HCT116 (cell line): Measurements from ENCODE around the gene HUNK. TPM values are rescaled to one million over a fixed set of nuclear protein-coding genes. Genes with fewer than 3 reads are reported as not detected.

ENCODE experiments used
- ATAC-seq: fragments of 200-7000 bp; cut with Tn5 transposase; 2 replicates; pipeline ENCODE4 v1.9.1; 2020; ENCODE audit warnings: mild to moderate bottlenecking, moderate library complexity
- BruUV-seq: library from RNA; stranded (reverse); fragments of 400-500 nt; replicated peaks from 2 replicates; lab custom pipeline; 2021; lab: Mats Ljungman, UMichigan
- CTCF ChIA-PET: fragments of 300-600 bp; sonication (Branson Sonifier 250); formaldehyde crosslinking; loops from one replicate; lab custom pipeline; 2021; ENCODE audit warnings: antibody characterized with exemption; lab: Charles Lee
- POLR2A ChIA-PET: fragments of 300-600, 350-600 bp; sonication (Branson Sonifier 250); formaldehyde crosslinking; loops from one replicate; lab custom pipeline; 2021; ENCODE audit warnings: antibody characterized with exemption; lab: Charles Lee
- RAD21 ChIA-PET, 2 experiments: fragments of 300-600 bp; sonication (Branson Sonifier 250); formaldehyde crosslinking; loops; one replicate each; lab custom pipeline; 2023; ENCODE audit warnings: low total read pairs in 2 of 2; ENCODE audit not compliant: uncharacterized antibody in 2 of 2, unreplicated experiment in 2 of 2, low non-redundant PET in 1 of 2; lab: Charles Lee
- DNase-seq: peaks from one replicate; pipeline ENCODE4 v3.0.0-alpha.2; 2010; ENCODE audit warnings: low read depth, low spot score
- H2AFZ ChIP-seq: fragments of 200-600 bp; shearing (Covaris generic), sonication (generic); 2 replicates; pipeline ENCODE4 v1.6.1; 2017; ENCODE audit warnings: low read depth, mixed run types, mixed read lengths, antibody characterized with exemption, low read length; ENCODE audit not compliant: poor library complexity, severe bottlenecking
- H3K27ac ChIP-seq: 2 replicates; pipeline ENCODE4 v1.5.1; 2012; ENCODE audit warnings: low read depth, low read length
- H3K27me3 ChIP-seq: fragments of 200-600 bp; sonication (generic); 2 replicates; pipeline ENCODE4 v1.6.1; 2016; ENCODE audit warnings: mixed run types, low read length, mixed read lengths; ENCODE audit not compliant: insufficient read depth
- H3K36me3 ChIP-seq, 2 experiments: fragments of 200-500 bp in 1 of 2; fragments of 200-600 bp in 1 of 2; sonication (Bioruptor generic) in 1 of 2; sonication (generic) in 1 of 2; 2 replicates each; pipeline versions ENCODE4 v1.5.1 to v1.6.1; 2014 to 2016; ENCODE audit warnings: low read length in 2 of 2, inconsistent platforms in 1 of 2, mixed read lengths in 1 of 2, mixed run types in 1 of 2; ENCODE audit not compliant: insufficient read depth in 2 of 2, control insufficient read depth in 1 of 2
- H3K4me1 ChIP-seq, 2 experiments: fragments of 200-600 bp in 1 of 2; sonication (generic) in 1 of 2; 2 replicates each; pipeline versions ENCODE4 v1.5.1 to v1.6.1; 2012 to 2017; ENCODE audit warnings: low read length in 2 of 2, inconsistent platforms in 1 of 2, mild to moderate bottlenecking in 1 of 2, mixed read lengths in 1 of 2, mixed run types in 1 of 2, moderate library complexity in 1 of 2; ENCODE audit not compliant: insufficient read depth in 2 of 2, control insufficient read depth in 1 of 2
- H3K4me2 ChIP-seq: fragments of 200-600 bp; sonication (generic); 2 replicates; pipeline ENCODE4 v1.6.1; 2017; ENCODE audit warnings: mixed run types, low read length, mixed read lengths
- H3K4me3 ChIP-seq, 2 experiments: fragments of 200-600 bp in 1 of 2; sonication (generic) in 1 of 2; replicated peaks in 1 of 2; 2 replicates each; pipeline ENCODE4 v1.5.1; 2011 to 2016; ENCODE audit warnings: low read length in 2 of 2, control low read depth in 1 of 2, low read depth in 1 of 2, mild to moderate bottlenecking in 1 of 2, mixed read lengths in 1 of 2, mixed run types in 1 of 2
- H3K79me2 ChIP-seq: fragments of 200-600 bp; sonication (generic); 2 replicates; pipeline ENCODE4 v1.6.1; 2017; ENCODE audit warnings: mild to moderate bottlenecking, mixed run types, low read length, moderate library complexity, mixed read lengths; ENCODE audit not compliant: insufficient read depth
- H3K9ac ChIP-seq: fragments of 200-600 bp; sonication (generic); 2 replicates; pipeline ENCODE4 v1.6.1; 2016; ENCODE audit warnings: low read length, mixed read lengths
- H3K9me2 ChIP-seq: fragments of 200-600 bp; sonication (generic), shearing (Covaris generic); 2 replicates; pipeline ENCODE4 v1.6.1; 2017; ENCODE audit warnings: mixed run types, mild to moderate bottlenecking, moderate library complexity; ENCODE audit not compliant: insufficient read depth
- H3K9me3 ChIP-seq, 2 experiments: fragments of 200-500 bp in 1 of 2; fragments of 200-600 bp in 1 of 2; sonication (Bioruptor generic) in 1 of 2; sonication (generic) in 1 of 2; 2 replicates each; pipeline ENCODE4 v1.6.1; 2014 to 2017; ENCODE audit warnings: low read length in 2 of 2, mixed read lengths in 2 of 2, inconsistent platforms in 1 of 2, low read depth in 1 of 2, mild to moderate bottlenecking in 1 of 2, mixed run types in 1 of 2, moderate library complexity in 1 of 2; ENCODE audit not compliant: control insufficient read depth in 1 of 2, insufficient read depth in 1 of 2
- H4K20me1 ChIP-seq: fragments of 200-600 bp; sonication (generic), shearing (Covaris generic); 2 replicates; pipeline ENCODE4 v1.6.1; 2017; ENCODE audit warnings: mixed run types, mild to moderate bottlenecking, moderate library complexity; ENCODE audit not compliant: insufficient read depth
- CEBPB ChIP-seq: IDR thresholded peaks from 2 replicates; pipeline ENCODE4 v1.6.1; 2012; ENCODE audit warnings: low read depth
- ELF1 ChIP-seq: IDR thresholded peaks from 2 replicates; pipeline ENCODE4 v1.6.1; 2012; ENCODE audit warnings: low read depth, borderline replicate concordance
- EZH2 ChIP-seq: fragments of 200-600 bp; sonication (generic); IDR thresholded peaks from 2 replicates; pipeline ENCODE4 v1.6.1; 2017; ENCODE audit warnings: antibody characterized with exemption, mixed run types
- EZH2phosphoT487 ChIP-seq: fragments of 200-600 bp; IDR thresholded peaks from 2 replicates; pipeline ENCODE4 v1.6.1; 2018; ENCODE audit warnings: antibody characterized with exemption, borderline replicate concordance
- FOSL1 ChIP-seq: IDR thresholded peaks from 2 replicates; pipeline ENCODE4 v1.6.1; 2012; ENCODE audit warnings: low read depth
- JUND ChIP-seq: IDR thresholded peaks from 2 replicates; pipeline ENCODE4 v1.6.1; 2012
- POLR2A ChIP-seq: IDR thresholded peaks from 2 replicates; pipeline ENCODE4 v1.7.0; 2011; ENCODE audit warnings: borderline replicate concordance; ENCODE audit not compliant: insufficient read depth, insufficient read length; ENCODE audit errors: extremely low read depth
- RAD21 ChIP-seq: IDR thresholded peaks from 2 replicates; pipeline ENCODE4 v1.6.1; 2012; ENCODE audit warnings: low read depth, mild to moderate bottlenecking
- SIN3A ChIP-seq: IDR thresholded peaks from 2 replicates; pipeline ENCODE4 v1.6.1; 2012; ENCODE audit warnings: low read depth
- TCF7L2 ChIP-seq: IDR thresholded peaks from 2 replicates; pipeline ENCODE4 v1.7.0; 2011; ENCODE audit warnings: borderline replicate concordance, inconsistent platforms; ENCODE audit not compliant: insufficient read depth, insufficient read length; ENCODE audit errors: extremely low read depth
- YY1 ChIP-seq: IDR thresholded peaks from 2 replicates; pipeline ENCODE4 v1.6.1; 2011; ENCODE audit warnings: low read length, low read depth, moderate library complexity, mild to moderate bottlenecking; ENCODE audit not compliant: insufficient replicate concordance; ENCODE audit errors: extremely low read depth
- ZNF274 ChIP-seq: fragments of 200-500 bp; sonication (Bioruptor generic); IDR thresholded peaks from 2 replicates; pipeline ENCODE4 v1.6.1; 2014; ENCODE audit warnings: mild to moderate bottlenecking, low read depth, low read length, inconsistent platforms
- intact Hi-C: fragments of 100-400 bp; cut with micrococcal nuclease; formaldehyde crosslinking; loops from 2 replicates; pipeline ENCODE4 v1.10.0; 2022
- total RNA-seq: library from RNA; stranded (reverse); gene quantifications from one replicate; pipeline ENCODE4 v1.2.1, GENCODE V29; 2021; ENCODE audit not compliant: unreplicated experiment
- TF ChIP-seq, protein P1 (sequence below): IDR thresholded peaks from 2 replicates; pipeline ENCODE4 v1.6.1; 2012
- TF ChIP-seq, protein P2 (sequence below): IDR thresholded peaks from 2 replicates; pipeline ENCODE4 v1.6.1; 2012; ENCODE audit warnings: low read depth

The HUNK gene
- total RNA-seq, 1 experiment from 2014 or later, result not detected

DNA sequence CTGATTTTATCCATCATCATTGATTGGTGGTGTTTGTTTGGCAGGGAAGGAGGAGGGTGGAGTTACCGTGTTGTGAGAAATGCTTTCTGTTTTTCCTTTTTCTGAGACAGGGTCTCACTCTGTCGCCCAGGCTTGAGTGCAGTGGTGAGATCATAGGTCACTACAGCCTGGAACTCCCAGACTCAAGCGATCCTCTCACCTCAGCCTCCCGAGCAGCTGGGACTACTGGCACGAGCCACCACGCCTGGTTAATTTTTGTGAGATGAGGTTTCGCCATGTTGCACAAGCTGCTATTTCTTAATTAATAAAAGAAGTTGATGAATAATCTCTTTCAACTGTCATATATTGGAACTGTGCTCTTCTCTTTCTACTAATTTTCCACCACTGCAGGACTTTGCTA lies 44.3 kb downstream of the HUNK start:
- no peak overlapping the region for H2AFZ ChIP-seq
- no peaks in the 10 kb centered on the region for H3K36me3 ChIP-seq
- H3K27me3 ChIP-seq, result peaks cover 18% of the 10 kb centered on the region
- no peaks in the 10 kb centered on the region for H3K9me3 ChIP-seq
- no peaks in the 10 kb centered on the region for H3K79me2 ChIP-seq
- ChIA-PET CTCF (interaction anchor here (1.5 kb wide), 1 partner anchor 16 kb away, joined by 3 read pairs; no protein-coding TSS in a partner anchor), POLR2A (no interaction called here), RAD21 (no interaction called here)
- no peaks in the 10 kb centered on the region for H3K4me1 ChIP-seq
- H3K4me3 ChIP-seq, result no peak overlapping the region
- no peaks in the 10 kb centered on the region for H3K9me2 ChIP-seq
- TF ChIP-seq, protein P1, sequence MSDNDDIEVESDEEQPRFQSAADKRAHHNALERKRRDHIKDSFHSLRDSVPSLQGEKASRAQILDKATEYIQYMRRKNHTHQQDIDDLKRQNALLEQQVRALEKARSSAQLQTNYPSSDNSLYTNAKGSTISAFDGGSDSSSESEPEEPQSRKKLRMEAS, result no peak
- TF ChIP-seq SIN3A, result no peak
- TF ChIP-seq JUND, result no peak
- TF ChIP-seq ZNF274, result no peak
- no peak for TF ChIP-seq RAD21
- TF ChIP-seq FOSL1, result no peak
- TF ChIP-seq TCF7L2, result no peak
- TF ChIP-seq, protein P2, sequence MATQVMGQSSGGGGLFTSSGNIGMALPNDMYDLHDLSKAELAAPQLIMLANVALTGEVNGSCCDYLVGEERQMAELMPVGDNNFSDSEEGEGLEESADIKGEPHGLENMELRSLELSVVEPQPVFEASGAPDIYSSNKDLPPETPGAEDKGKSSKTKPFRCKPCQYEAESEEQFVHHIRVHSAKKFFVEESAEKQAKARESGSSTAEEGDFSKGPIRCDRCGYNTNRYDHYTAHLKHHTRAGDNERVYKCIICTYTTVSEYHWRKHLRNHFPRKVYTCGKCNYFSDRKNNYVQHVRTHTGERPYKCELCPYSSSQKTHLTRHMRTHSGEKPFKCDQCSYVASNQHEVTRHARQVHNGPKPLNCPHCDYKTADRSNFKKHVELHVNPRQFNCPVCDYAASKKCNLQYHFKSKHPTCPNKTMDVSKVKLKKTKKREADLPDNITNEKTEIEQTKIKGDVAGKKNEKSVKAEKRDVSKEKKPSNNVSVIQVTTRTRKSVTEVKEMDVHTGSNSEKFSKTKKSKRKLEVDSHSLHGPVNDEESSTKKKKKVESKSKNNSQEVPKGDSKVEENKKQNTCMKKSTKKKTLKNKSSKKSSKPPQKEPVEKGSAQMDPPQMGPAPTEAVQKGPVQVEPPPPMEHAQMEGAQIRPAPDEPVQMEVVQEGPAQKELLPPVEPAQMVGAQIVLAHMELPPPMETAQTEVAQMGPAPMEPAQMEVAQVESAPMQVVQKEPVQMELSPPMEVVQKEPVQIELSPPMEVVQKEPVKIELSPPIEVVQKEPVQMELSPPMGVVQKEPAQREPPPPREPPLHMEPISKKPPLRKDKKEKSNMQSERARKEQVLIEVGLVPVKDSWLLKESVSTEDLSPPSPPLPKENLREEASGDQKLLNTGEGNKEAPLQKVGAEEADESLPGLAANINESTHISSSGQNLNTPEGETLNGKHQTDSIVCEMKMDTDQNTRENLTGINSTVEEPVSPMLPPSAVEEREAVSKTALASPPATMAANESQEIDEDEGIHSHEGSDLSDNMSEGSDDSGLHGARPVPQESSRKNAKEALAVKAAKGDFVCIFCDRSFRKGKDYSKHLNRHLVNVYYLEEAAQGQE, result no peak
- TF ChIP-seq EZH2, result no peak
- TF ChIP-seq CEBPB, result no peak
- no peak for TF ChIP-seq YY1
- no peak for TF ChIP-seq ELF1
- TF ChIP-seq POLR2A, result no peak
- no peak for TF ChIP-seq EZH2phosphoT487
- no peak for DNase-seq
- H4K20me1 ChIP-seq, result no peaks in the 10 kb centered on the region
- no peak overlapping the region for H3K27ac ChIP-seq
- no peak for ATAC-seq
- BruUV-seq, result no TSS peak
- no peak overlapping the region for H3K4me2 ChIP-seq
- no peak overlapping the region for H3K9ac ChIP-seq
- intact Hi-C loops, result no loop called here
